GM18858 (cell line): Measurements from ENCODE around the gene TMEM269.

Source experiments
- ATAC-seq: cut with Tn5 transposase; IDR thresholded peaks from one replicate; pipeline ENCODE4 v1.9.1; 2021; ENCODE audit not compliant: unreplicated experiment

TMEM269 gene

DNA sequence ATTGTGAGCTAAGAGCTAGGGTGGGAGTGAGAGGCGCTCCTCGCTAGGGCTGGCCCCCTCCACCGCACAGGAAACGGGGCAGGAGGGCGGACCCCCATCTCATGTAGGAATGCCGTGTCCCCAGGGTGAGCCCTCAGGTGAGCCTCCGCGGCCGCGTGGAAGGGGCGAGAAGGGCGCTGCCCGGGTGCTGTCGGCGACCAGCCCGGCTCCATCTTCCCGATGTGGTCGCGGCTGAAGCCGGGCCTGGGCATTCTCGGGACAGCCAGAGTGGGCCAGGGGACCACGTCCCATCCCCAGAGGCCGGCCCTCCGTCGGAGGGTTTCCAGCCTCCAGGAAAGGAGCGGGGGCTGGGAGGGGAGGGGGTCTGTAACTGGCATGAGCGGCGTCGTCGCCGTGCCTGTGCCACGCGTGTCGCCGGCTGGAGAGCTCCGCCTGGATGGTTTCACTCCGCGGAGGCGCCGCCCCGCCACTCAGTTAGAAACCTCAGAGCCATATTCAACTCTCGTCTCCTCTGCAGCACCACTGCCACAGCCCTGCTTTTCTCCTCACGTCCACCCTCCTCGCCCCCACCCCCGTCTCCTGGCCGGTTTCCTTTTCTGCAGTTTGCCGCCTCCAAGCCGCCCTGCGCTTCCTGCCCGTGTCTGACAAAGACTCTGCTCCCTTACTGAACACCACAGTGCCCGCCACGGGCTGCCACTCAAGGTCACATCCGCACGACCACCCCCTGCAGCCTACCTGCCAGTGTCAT lies at the start of gene TMEM269:
TSS of gene TMEM269 (plus strand) at position 46 of the 748 bp plus-strand sequence. CDS start 4,903 bp downstream, outside the sequence.
- no peak for ATAC-seq

GRCh38 chr1:42735056-42735455 lies 49.7 kb upstream of the TMEM269 start:
- ATAC-seq = no peak

GRCh38 chr1:42735477-42736105 lies 49.2 kb upstream of the TMEM269 start:
- ATAC-seq = no peak

DNA sequence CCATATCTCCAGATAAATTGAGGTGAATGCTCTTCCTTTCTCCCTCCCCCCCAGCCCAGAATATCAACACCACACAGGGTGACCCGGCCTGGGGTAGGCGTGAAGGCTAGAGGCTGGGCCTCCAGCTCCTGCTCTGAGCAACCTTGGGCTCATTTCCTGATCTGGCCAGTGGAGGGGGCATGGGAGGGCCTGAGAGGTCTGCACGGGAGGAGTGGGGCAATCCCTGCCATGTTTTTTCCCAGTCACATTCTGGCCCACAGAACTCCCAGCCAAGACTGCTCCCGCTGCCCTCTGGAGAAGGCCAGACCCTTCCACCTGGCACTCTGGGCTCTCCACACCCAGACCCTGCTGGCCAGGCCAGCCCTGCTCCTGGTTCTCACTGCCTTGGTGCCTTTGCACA lies 48.6 kb upstream of the TMEM269 start:
- ATAC-seq = no peak

GRCh38 chr1:42736571-42737200 lies 48.1 kb upstream of the TMEM269 start:
- no peak for ATAC-seq

GRCh38 chr1:42737257-42737656 lies 47.5 kb upstream of the TMEM269 start:
- ATAC-seq = no peak

DNA sequence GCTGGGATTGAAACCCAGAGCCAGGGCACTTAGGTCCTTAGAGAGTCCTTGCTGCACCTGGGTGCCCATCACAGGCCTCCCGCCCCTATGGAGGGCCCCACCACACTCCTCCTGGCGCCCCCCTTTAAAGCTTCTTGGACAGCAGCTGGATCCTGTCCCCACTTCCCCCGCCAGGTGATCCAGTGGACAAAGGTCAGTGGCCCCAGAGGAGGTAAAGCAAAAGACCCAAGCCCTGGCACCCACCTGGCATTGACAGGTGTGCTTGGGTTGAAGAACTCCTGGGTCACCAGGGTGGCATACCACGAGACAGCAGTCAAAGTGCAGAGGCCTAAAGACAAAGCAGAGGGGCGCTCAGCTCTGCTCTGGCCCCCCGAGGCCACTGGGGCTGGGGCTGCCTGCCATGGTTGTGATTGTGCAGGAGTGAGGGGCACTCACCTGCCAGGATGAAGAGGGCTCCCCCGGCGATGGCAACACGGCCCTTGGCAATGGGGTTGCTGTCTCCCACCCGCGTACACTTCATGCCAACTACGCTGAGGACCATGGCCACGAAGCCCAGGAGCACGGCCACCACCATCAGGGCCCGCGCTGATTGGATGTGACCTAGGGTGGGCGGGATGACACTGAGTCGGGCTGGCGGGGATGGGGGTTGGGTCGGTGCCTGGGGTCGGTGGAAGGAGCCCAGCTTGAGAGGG lies 46.7 kb upstream of the TMEM269 start:
- no peak for ATAC-seq

DNA sequence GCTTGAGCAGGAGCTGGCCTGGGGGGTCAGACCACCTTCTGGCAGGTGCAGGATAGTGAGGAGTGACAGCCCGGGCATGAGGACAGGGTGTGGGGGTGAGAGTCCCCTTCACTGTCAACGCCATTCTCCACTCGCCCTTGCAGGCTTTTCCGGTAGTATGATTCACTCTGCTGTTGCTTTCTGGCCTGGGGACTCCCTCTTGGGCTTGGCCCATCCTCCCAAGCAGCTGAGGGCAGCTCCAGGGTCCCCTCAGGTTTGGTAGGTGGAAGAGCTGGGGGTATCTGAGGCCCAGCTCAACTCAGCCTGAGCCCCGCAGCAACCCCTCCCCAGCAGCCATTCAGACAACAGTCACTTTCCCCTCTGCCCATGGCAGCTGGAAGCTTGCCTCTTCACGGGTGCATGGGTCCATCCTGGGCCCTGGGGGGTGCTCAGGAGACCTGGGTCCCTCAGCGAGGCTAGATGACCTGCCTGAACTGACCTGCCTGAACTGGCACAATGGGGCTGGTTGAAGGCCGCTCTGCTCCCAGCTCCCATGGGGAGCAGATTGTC lies 46.0 kb upstream of the TMEM269 start:
- ATAC-seq = no peak

- ATAC-seq = no peak
These were observed 44.8 kb upstream of the TMEM269 start, which contains the start of gene CLDN19 for GRCh38 chr1:42739753-42740700. Gene CLDN19 (minus strand): TSS chr1:42740236. CDS start chr1:42740063, 173 bp downstream.

DNA sequence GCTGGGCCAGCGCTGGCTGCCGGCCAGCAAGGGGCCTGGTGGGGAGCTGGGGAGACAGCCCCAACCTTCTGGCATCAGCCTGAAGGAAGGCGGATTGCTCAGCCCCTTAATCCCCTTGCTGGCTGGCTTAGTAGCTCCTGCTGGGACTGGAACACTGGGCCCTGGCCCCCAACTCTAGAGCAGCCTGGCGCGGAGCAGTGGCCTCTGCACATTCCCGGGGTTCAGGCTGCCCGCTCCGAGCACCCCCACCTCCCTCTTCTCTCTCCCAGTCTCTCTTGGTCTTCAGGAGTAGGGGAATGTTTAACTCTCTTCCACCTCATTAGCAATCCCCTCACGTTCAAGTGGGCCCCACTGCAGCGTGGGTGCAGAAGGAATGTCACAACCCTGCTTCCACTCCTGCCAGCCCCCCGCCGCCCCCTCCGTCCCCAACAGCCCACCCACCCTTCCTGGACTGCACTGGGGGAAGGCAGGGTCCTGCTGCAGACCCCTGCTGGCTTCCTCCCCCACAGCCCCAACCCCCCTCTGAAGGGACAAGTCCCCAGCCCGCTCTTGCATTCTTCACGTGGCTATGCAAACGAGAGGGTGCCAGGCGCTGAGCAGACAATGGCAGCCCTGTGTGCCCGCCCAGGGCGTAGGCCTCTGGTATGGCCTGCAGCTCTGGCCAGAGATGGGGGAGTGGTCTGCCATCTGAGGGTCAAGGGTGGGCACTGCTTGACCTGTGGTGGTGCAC lies 43.8 kb upstream of the TMEM269 start:
- ATAC-seq = no peak

DNA sequence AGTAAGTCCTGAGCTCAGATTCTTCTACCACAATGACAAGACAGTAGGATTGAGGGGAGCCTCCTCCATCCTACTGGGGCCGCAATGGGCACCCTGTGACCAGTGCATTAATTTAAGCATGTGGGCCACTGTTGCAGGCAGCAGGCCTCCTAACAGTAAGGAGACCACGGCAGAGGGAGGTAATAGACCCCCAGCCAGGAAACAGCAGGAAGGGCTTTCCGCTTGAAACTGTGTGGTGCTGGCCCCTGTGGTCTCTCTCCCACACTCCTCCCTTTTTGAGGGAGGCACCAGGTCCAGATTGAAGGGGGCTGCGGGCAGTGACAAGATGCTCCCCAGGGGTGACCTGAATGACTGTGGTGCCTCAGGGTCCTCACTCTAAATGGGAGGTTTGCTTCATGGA lies 43.1 kb upstream of the TMEM269 start:
- no peak for ATAC-seq

GRCh38 chr1:42742141-42742540 lies 42.6 kb upstream of the TMEM269 start:
- no peak for ATAC-seq

DNA sequence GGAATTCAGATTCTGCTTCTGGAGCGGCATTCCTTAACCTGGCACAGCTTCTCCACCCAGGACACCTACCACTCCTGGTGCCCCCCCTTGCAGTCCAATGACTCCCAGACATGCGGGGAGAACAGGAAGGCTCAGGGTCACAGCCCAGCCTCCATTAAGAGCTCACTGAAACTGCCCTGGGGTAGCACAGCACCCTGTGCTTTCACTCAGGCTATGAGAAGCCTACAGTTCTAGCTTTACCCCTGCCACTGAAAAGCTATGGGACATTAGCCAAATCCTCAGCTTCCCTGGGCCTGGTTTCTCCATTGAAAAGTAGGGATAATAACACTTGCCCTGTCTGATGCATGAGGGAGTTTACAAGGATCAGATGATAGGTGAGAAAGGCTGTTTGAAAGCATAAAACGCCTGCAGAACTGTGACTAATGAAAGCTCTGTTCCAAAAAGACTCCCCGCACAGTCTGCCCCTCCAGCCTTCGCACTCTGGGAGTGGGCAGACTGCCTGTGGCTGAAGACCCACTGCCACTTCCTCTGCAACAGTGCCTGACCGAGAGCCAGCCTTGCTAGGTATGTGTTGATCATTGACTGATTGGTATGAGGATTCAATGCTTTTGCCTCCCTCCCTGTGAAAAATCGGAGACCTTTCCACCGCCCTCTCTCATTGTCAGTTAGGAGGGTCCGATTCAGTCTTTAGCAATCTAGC lies 42.0 kb upstream of the TMEM269 start:
- ATAC-seq = no peak

DNA sequence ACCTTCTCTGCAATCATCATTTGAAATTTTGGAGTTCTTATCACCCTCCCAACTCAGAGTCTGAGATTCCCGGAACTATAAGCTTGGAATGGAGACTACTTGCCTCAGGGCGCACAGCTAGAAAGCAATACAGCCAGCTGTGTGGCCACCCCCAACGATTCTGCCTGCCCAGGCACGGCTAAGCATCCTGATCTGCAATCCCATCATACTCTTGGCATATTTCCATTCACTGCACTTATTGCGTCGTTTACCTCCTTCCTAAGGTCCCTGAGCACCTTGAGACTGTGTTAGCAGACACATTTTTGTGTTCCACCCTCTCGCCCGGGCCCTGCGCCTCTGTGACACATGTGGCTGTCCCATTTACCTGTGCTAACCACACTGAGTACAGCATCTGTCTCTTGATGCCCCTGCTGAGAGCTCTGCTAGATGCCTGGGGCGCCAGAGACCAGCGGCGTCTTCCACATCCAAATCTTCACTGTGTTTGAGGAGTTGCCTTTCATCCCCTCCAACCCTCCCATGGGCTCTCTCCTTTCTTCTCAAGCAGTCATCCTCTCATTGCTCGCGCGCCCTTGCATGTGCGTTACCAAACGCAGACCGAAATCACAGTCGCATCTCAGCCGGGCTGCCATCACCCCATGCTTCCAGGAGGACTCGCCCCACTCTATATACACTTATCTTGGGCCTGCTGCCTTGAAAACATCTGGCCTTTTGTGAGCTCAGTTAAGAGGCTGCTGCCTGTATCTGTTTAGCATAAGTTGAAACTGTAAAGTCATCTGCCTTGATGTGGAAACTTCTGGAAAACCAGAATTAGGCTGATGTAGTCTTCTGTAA lies 41.3 kb upstream of the TMEM269 start:
- no peak for ATAC-seq

DNA sequence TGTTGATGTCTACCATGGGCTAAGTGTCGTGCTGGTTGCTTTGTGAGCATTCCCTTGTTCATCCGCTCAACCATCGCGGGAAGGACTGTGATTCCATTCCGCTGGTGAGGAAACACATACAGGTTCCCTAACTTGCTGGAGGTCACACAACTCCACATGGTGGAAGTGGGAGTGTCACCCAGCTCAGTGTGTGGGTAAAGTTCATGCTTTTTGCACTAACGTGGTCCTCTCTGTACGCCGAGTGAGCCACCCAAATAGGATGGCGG lies 40.7 kb upstream of the TMEM269 start:
- no peak for ATAC-seq

GRCh38 chr1:42745851-42746250 lies 38.9 kb upstream of the TMEM269 start:
- no peak for ATAC-seq

GRCh38 chr1:42746436-42747105 lies 38.2 kb upstream of the TMEM269 start:
- no peak for ATAC-seq

DNA sequence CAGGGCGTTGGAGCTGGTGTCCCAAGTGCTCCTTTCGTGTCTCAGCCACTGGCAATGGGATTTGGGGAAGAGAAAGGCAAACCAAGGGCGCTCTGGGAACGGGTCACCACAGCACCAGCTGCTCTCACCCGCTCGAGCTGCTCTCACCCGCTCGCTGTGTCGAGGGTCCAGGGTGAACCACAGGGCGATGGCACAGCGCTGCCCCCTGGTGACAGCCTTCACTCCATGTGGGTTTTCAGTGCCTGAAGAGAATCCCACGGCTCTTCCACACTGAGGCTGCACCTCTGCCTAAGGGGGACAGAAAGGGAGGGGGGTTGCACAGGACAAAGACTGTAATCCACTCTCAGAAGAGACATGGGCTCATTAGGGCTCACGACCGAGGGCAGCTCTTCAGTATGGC lies 37.7 kb upstream of the TMEM269 start:
- ATAC-seq = no peak
